ENCODE measurements around the gene ZIC3.

ZIC3 gene

DNA sequence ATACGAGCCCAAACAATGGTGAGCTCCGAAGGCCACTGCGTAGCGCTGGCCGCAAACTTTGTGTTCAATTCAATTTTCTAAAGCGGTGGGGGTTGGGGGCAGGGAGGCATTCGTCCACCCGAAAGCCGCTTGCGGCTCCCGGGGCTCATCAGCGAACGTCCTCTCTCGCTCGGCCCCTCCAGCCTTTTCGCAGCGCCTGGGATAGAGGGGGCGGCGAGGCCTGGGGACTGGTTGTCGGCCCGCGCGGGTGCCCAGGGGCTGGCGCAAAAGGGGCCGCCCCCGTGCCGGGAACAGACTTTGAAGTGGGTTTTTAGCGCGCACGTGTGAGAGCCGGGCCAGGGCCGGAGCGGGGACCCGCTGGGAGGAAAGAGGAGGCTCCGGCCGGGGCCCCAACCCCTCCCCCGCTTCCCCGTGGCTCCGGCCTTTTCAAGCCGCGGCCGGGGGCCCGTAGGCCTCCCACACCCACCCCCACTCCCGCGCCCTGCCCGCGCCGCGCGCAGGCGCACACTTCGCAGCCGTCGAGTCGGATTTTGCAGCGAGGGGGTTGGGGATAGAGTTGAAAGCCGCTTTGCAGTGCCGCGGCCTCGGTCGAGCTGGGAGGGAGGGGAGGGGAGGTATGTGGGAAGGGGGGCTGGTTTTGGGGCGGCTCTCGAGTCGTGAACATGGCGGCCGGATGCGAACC lies 8.3 kb downstream of the ZIC3 start:
- no peak for DNase-seq

DNA sequence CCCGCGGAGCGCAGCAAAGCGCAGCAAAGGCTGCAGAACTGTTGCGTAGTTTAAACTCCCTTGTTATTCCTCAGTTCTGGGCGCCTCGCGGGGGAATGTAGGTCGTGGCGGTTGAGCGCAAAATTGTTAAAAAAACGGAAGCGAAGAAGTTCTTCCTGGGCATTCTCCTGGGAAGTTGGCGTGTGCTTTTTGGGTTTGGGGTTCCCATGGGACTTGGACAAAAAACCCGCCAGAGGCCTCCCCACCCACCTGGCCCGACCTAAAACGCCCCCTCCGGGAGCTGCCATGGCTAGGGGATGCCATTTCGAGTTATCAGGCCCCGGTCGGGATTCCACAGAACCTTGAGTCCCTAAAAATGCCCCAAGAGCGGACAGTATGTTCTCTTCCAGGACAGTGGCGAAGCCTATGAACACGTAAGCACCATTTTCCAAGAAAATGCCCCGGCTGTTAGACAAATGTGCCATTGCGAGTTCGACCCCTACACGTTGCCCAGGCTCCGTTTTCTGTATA lies 8.9 kb downstream of the ZIC3 start:
- DNase-seq, result no peak

DNA sequence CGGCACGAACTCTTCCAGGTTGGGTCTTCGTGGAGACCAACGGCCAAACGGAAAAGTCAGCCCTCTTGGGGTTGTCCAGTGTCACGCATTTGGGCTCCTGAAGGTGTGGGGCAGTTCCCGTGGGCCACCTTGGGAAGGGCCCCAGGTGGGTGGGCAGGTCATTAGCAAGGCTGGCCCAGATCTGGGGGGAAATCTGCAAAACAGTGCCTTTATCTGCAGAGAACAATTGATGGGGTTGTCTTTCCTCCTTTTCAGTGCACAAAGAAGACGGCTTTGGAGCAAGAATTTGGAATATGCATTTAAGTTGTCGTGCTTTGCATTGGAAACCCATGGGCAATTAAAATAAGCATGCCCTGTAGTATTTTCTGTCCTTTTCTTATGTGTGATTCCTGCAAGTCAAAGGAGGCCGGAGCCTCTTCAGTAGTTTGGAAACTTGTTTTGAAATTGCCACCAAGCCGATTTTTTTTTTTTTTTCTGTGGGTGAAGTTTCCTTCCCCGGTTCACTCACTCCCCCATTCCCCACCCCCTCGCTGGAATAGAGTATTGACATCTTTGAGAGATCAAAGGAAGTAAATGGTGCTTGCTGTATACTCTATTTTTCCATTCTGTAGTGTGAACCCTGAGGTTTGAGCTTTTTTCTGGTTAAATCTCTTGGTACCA lies 9.8 kb downstream of the ZIC3 start:
- DNase-seq, result no peak

DNA sequence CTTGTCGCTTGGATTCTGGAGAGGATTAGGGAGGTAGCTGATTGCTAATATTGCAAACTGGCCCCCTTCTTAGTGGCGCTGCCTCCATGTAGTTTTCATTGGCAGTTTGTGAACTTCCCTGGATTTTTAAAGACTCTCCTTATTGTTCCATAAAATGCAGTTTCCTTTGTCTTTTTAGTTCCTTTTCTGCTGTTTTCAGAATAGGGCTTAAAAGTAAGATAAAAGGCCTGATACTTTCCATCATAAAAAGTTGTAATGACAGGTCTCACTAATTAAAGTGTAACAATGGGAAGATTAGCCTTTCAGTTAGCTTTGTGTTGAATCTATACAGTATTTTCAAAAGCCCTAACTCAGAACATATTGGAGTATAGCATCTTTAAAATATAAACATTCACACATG lies 21.2 kb downstream of the ZIC3 start:
- no peak for DNase-seq

DNA sequence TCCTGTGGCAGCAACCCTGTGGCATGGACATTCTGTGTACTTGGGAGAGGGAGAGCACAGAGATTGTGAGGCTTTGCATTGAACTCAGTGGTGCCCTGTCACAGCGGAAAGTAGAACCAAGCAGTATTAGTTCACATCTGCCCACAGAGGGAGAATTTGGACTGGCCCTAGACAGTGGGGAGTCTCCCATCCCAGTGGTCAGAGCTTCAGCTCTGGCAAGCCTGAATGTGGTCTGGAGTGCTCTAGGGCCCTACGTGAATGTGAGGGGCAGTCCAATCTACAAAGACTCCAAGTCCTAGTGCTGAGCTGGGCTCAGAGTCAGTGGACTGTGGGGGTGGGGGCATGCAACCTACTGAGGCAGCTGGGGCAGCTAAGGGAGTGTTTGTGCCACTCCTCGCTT lies 34.8 kb downstream of the ZIC3 start:
- no peak for DNase-seq

Data from NCI-H226 (cell line).